Heart left ventricle (tissue), 16 donors: ENCODE measurements around the gene CD86. TPM values are rescaled to one million over a fixed set of nuclear protein-coding genes. Genes with fewer than 3 reads are reported as not detected.

Experiments used
- ATAC-seq, 4 donors: fragments of 200-7000 bp; cut with Tn5 transposase; one replicate each; pipeline ENCODE4 v1.9.1; 2020 to 2022; ENCODE audit warnings: moderate library complexity in 4 of 4, mild to moderate bottlenecking in 3 of 4, moderate number of reproducible peaks in 1 of 4
- DNase-seq, 5 donors: peaks; one replicate each; pipeline ENCODE4 v3.0.0-alpha.2; 2020
- H3K27ac ChIP-seq, 12 donors: fragments of 200-600 bp; sonication (generic) in 4 of 12; one replicate each; pipeline versions ENCODE4 v1.5.0 to v1.8.0; 2016 to 2022; ENCODE audit warnings: mild to moderate bottlenecking in 2 of 12
- H3K27me3 ChIP-seq, 9 donors: fragments of 200-600 bp; sonication (generic) in 2 of 9; one replicate each; pipeline versions ENCODE4 v1.5.1 to v1.8.0; 2016 to 2022; ENCODE audit warnings: mild to moderate bottlenecking in 3 of 9
- H3K36me3 ChIP-seq, 9 donors: fragments of 200-600 bp; sonication (generic) in 2 of 9; one replicate each; pipeline versions ENCODE4 v1.5.0 to v1.8.0; 2018 to 2022; ENCODE audit warnings: mild to moderate bottlenecking in 2 of 9
- H3K4me1 ChIP-seq, 12 donors: fragments of 200-600 bp; sonication (generic) in 4 of 12; one replicate each; pipeline versions ENCODE4 v1.5.0 to v1.8.0; 2016 to 2022; ENCODE audit warnings: mild to moderate bottlenecking in 3 of 12
- H3K4me3 ChIP-seq, 12 donors: fragments of 200-600 bp; sonication (generic) in 4 of 12; one replicate each; pipeline versions ENCODE4 v1.5.0 to v1.8.0; 2017 to 2022; ENCODE audit warnings: mild to moderate bottlenecking in 9 of 12, moderate library complexity in 4 of 12
- H3K9me3 ChIP-seq, 12 donors: fragments of 200-600 bp; sonication (generic) in 4 of 12; one replicate each; pipeline versions ENCODE4 v1.5.0 to v1.8.0; 2016 to 2022; ENCODE audit warnings: mild to moderate bottlenecking in 1 of 12
- POLR2A ChIP-seq, 2 donors: fragments of 450-650 bp; IDR thresholded peaks; one replicate each; pipeline ENCODE4 v1.6.1; 2017; ENCODE audit warnings: antibody characterized with exemption in 2 of 2, mild to moderate bottlenecking in 2 of 2, moderate library complexity in 2 of 2
- whole genome bisulfite sequencing, 4 donors: extraction: QIAGEN DNeasy Blood & Tissue Kit in 2 of 4; methylation state at CpG; one replicate each; pipeline versions ENCODE4 v1.1.5 to v1.1.7; 2013 to 2018; 5-methylcytosine and 5-hydroxymethylcytosine counted together
- intact Hi-C, 10 donors: fragments of 100-400 bp; cut with DNase I; formaldehyde crosslinking; loops; one replicate each; pipeline versions ENCODE4 v1.11.1 to v1.14.2; 2022
- polyA plus RNA-seq, 2 donors: library from polyadenylated mRNA; stranded (reverse); fragments of 200-250 nt; gene quantifications; one replicate each; pipeline ENCODE4 v1.2.3, GENCODE V29; 2013
- total RNA-seq, 9 donors: library from RNA; depleted of rRNA in 2 of 9; stranded (reverse); fragments of >200 nt in 2 of 9; fragmentation: NEBNext Ultra II Directional in 3 of 9; extraction: Animal tissue kit (Norgen Biotek cat#: 25700) in 3 of 9; gene quantifications; one replicate each; pipeline versions ENCODE4 v1.1.0 to v1.2.4, GENCODE V29; 2016 to 2023
- TF ChIP-seq, protein P1 (sequence below), 12 donors: fragments of 200-600 bp; sonication (generic) in 4 of 12; IDR thresholded peaks; one replicate each; pipeline versions ENCODE4 v1.5.0 to v1.8.0; 2018 to 2022; ENCODE audit warnings: antibody characterized with exemption in 12 of 12, mild to moderate bottlenecking in 5 of 12
- donor health status: ischemic (EF 13 %, LVEDD 7.1; RV severe dilation, severe dysfunction).
- donor health status: healthy with polysubstance abuse.
- donor health status: DM: no; HTN: yes; CAD: no.
- donor health status: DM: no; HTN: no; CAD: no.
- donor health status: ischemic (EF 25% LVEDD 6.9; RV normal size, moderate dysfunction).
- donor health status: ischemic (EF 25% LVEDD 5.7; RV mildly dilated, moderate dysfunction).
- donor health status: healthy.
- donor health status: DM: yes; HTN: yes; CAD: no.
- donor health status: ischemic (EF 35%, LVEDD 5.7; RV mildly dilated, moderate dysfunction).
- donor health status: nonischemic (EF 11% LVEDD 7.7; RV severe dilation, severe dysfunction).
- donor health status: DM: yes; HTN: yes; CAD: no.
- donor health status: PGD.
- donor health status: ischemic (EF 29% LVEDD 5.4; RV normal size, mild dysfunction).
- donor health status: nonischemic (EF 23%, LVEDD 6.1; RV moderate dilation, normal function).

Gene CD86
- total and polyA plus RNA-seq, 11 donors: 0.38 to 30.0 (median 1.6) TPM

DNA sequence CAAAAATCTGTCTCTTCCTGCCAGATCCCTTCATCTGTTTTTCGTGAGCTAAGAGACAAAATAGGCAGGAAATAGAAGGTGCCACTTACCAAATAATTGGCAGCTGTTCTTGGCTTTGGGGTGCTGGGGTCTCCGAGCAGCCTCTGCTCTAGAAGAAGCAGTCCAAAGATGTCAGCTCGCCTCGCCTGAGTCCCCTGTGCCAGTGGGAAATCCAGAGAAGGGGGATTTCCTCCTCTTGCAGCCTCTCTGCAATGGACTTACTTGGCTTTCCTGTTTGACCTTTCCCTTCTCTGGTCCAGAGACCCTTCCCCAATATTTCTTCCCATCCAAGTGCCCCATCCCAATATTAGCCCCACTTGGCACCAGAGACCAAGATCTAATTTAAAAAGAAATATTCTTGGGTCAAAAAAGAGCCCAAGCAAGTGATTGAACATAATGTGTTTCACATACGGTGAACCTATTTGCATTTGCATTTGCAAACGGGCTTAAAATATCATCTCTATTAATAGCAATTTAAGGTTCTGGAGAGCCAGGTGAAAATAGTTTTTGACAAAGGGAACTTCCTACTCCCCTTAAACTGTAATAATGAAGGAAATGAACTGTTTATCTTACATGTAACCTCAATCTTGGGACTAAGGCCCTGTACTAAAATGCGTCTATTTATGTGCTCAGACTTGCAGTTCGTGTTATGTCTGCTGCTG lies 23.2 kb downstream of the CD86 start:
- intact Hi-C loops: no loop called here
- DNase-seq (no peak), ATAC-seq (no peak)
- no peak overlapping the region for H3K4me3 ChIP-seq
- 46 to 54% (median 51%) methylated on average over 8 of the region's 8 CpGs for WGBS, 4 donors
- no peak overlapping the region for H3K27ac ChIP-seq
- no peaks in the 10 kb centered on the region for H3K9me3 ChIP-seq
- peaks cover 0 to 51% (median 0%) of the 10 kb centered on the region in 12 donors for H3K4me1 ChIP-seq
- H3K36me3 ChIP-seq: no peaks in the 10 kb centered on the region
- TF ChIP-seq, protein P1, sequence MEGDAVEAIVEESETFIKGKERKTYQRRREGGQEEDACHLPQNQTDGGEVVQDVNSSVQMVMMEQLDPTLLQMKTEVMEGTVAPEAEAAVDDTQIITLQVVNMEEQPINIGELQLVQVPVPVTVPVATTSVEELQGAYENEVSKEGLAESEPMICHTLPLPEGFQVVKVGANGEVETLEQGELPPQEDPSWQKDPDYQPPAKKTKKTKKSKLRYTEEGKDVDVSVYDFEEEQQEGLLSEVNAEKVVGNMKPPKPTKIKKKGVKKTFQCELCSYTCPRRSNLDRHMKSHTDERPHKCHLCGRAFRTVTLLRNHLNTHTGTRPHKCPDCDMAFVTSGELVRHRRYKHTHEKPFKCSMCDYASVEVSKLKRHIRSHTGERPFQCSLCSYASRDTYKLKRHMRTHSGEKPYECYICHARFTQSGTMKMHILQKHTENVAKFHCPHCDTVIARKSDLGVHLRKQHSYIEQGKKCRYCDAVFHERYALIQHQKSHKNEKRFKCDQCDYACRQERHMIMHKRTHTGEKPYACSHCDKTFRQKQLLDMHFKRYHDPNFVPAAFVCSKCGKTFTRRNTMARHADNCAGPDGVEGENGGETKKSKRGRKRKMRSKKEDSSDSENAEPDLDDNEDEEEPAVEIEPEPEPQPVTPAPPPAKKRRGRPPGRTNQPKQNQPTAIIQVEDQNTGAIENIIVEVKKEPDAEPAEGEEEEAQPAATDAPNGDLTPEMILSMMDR (IDR thresholded peaks at IDR 0.05): no peak
- no peak for TF ChIP-seq POLR2A (IDR thresholded peaks at IDR 0.05)
- no peaks in the 10 kb centered on the region for H3K27me3 ChIP-seq

DNA sequence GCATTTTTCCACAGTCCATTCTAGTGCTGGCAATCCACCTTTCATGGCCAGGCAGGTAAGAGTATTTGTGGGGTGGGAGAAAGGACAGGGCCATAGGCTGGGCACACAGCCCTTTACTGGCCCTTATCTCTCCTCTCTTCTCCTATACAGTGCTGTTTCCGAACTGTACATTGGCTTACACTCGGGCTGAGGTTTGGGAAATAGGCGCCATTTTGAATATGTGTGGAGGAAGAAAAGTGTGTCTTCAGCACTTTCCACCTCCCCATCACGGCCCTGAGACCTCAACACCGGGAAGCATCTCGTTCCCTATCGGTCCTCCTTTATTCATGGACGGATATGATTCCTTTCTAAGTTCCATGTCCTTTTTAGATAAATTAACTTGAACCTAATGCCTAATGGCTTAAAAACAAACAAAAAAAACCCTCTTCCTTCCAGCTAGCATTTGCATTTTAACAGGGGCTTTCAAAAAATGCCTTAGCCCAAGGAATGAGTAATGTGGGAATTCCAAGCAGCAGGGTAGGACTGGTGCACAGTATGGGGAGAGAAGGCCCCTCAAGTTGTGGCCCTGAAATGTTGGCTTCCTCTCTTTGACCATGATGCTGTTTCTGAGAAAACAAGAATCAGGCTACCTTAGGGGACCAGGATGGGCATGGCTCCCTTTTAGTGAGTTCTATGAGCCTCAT lies 24.5 kb downstream of the CD86 start:
- no peak overlapping the region for H3K4me3 ChIP-seq
- TF ChIP-seq, protein P1 (IDR thresholded peaks at IDR 0.05): no peak
- no peak for TF ChIP-seq POLR2A (IDR thresholded peaks at IDR 0.05)
- H3K4me1 ChIP-seq: peaks cover 0 to 39% (median 0%) of the 10 kb centered on the region in 12 donors
- H3K9me3 ChIP-seq: no peaks in the 10 kb centered on the region
- intact Hi-C loops: no loop called here
- no peak for ATAC-seq
- no peak overlapping the region for H3K27ac ChIP-seq
- DNase-seq: no peak
- no peaks in the 10 kb centered on the region for H3K27me3 ChIP-seq
- H3K36me3 ChIP-seq: no peaks in the 10 kb centered on the region
- WGBS, 4 donors: 92 to 98% (median 95%) methylated on average over 8 of the region's 8 CpGs

DNA sequence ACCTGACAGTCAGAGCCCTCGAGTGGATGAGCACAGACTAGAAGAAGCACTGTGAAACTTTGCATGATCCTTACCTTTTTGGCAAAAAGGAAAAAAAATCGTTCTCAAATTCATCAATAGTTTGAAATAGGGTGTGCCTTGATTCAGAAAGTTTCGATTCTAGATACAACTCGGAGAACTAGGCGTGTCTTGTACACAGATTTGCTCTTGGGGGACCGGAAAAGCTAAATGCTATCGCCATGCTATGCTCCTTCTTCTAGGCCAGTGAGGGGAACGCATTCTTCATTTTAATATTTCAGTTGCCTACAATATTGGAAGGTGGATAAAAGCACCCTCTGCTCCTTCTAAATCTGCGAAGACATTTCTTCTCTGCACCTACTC lies 25.0 kb downstream of the CD86 start:
- intact Hi-C loops: no loop called here
- no peaks in the 10 kb centered on the region for H3K27me3 ChIP-seq
- no peak overlapping the region for H3K27ac ChIP-seq
- TF ChIP-seq POLR2A (IDR thresholded peaks at IDR 0.05): no peak
- TF ChIP-seq, protein P1 (IDR thresholded peaks at IDR 0.05): no peak
- peaks cover 0 to 39% (median 0%) of the 10 kb centered on the region in 12 donors for H3K4me1 ChIP-seq
- H3K9me3 ChIP-seq: no peaks in the 10 kb centered on the region
- H3K4me3 ChIP-seq: no peak overlapping the region
- DNase-seq: no peak
- no peaks in the 10 kb centered on the region for H3K36me3 ChIP-seq
- 89 to 92% (median 91%) methylated on average over 9 of the region's 9 CpGs for WGBS, 4 donors
- no peak for ATAC-seq

DNA sequence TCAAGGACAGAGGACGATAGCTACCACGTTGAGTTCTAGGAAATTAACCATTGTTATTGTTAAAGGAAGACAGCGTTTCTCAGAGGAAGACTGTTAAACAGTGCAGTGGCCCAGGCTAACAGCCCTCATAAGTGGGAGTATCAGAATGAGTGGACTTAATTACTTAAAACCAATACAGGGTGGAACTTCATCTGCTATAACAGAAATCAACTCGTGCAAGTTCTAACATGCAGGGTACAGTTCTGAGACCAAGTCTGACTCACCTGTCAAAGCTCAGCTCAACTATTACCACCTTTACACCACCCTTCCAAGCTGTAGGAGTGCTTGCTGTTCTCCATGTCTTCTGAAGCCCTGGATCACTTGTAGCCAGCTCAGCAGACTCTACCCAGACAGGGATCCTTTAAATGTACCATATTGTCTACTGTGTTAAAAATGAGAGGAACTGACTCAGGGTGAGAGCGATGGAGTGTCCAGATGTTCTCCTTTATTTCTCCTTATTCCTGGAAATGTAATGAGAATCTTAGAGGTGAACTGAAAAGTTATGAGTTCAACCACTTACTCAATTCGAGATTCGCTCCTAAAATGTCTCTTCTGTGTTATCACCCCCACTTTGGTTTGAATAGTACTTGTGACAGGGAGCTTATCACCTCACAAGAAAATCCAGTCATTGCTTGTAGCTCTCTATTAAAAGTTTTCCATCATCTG lies 26.5 kb downstream of the CD86 start:
- no peak overlapping the region for H3K4me3 ChIP-seq
- no peaks in the 10 kb centered on the region for H3K9me3 ChIP-seq
- H3K36me3 ChIP-seq: no peaks in the 10 kb centered on the region
- DNase-seq (no peak), ATAC-seq (no peak)
- no peak overlapping the region for H3K27ac ChIP-seq
- no peaks in the 10 kb centered on the region for H3K27me3 ChIP-seq
- WGBS, 4 donors: 64 to 71% (median 66%) methylated on average over 7 of the region's 7 CpGs
- intact Hi-C loops: no loop called here
- peaks cover 0 to 32% (median 0%) of the 10 kb centered on the region in 12 donors for H3K4me1 ChIP-seq
- TF ChIP-seq POLR2A (IDR thresholded peaks at IDR 0.05): no peak
- TF ChIP-seq, protein P1 (IDR thresholded peaks at IDR 0.05): no peak
